HUES64 (cell line): Measurements from ENCODE around the gene NCAN.
"Not testable (repeated sequence)": the region's sequence is repeated elsewhere in the genome, so short reads cannot be mapped to it uniquely, and the experiment has no call there.

Source experiments
- H3K27ac ChIP-seq: 2 replicates; pipeline ENCODE4 v1.7.0; 2013; ENCODE audit warnings: low read depth, low read length, inconsistent platforms
- H3K27me3 ChIP-seq: 2 replicates; pipeline ENCODE4 v1.6.1; 2013; ENCODE audit warnings: mild to moderate bottlenecking, low read length; ENCODE audit not compliant: insufficient read depth
- H3K36me3 ChIP-seq: 2 replicates; pipeline ENCODE4 v1.6.1; 2013; ENCODE audit warnings: mild to moderate bottlenecking, low read length; ENCODE audit not compliant: insufficient read depth
- H3K4me1 ChIP-seq: 2 replicates; pipeline ENCODE4 v1.6.1; 2013; ENCODE audit warnings: mild to moderate bottlenecking, low read length, moderate library complexity; ENCODE audit not compliant: insufficient read depth
- H3K4me3 ChIP-seq: 2 replicates; pipeline ENCODE4 v1.5.1; 2013; ENCODE audit warnings: mild to moderate bottlenecking, low read length, moderate library complexity
- H3K9ac ChIP-seq: 2 replicates; pipeline ENCODE4 v1.6.1; 2013; ENCODE audit warnings: mild to moderate bottlenecking, low read depth, low read length
- H3K9me3 ChIP-seq: 2 replicates; pipeline ENCODE4 v1.6.1; 2013; ENCODE audit warnings: low read depth, low read length; ENCODE audit not compliant: insufficient read depth
- WGBS: fragments of 150-250, 120-280 bp; methylation state at CpG from one replicate; pipeline ENCODE4 v1.1.7; 2013; ENCODE audit warnings: missing lambda C conversion rate; 5-methylcytosine and 5-hydroxymethylcytosine counted together

Gene NCAN

GRCh38 chr19:19250196-19250801 lies 38.5 kb downstream of the NCAN start:
- H3K4me1 ChIP-seq, result no peaks in the 10 kb centered on the region
- H3K4me3 ChIP-seq, result no peak overlapping the region
- no peak overlapping the region for H3K27ac ChIP-seq
- WGBS, result 84% methylated on average over 5 of the region's 5 CpGs
- H3K27me3 ChIP-seq, result peaks cover 29% of the 10 kb centered on the region
- no peaks in the 10 kb centered on the region for H3K36me3 ChIP-seq
- H3K9ac ChIP-seq, result no peak overlapping the region
- no peaks in the 10 kb centered on the region for H3K9me3 ChIP-seq

GRCh38 chr19:19253409-19253808 lies 41.7 kb downstream of the NCAN start:
- not testable (repeated sequence) for H3K4me1 ChIP-seq, H3K9ac ChIP-seq, H3K36me3 ChIP-seq, H3K27ac ChIP-seq, H3K4me3 ChIP-seq, H3K9me3 ChIP-seq
- WGBS, result 95% methylated on average over 5 of the region's 6 CpGs
- H3K27me3 ChIP-seq, result peaks cover 29% of the 10 kb centered on the region

- H3K27me3 ChIP-seq, result peaks cover 20% of the 10 kb centered on the region
Observed at GRCh38 chr19:19256072-19256969, 44.6 kb downstream of the NCAN start.

DNA sequence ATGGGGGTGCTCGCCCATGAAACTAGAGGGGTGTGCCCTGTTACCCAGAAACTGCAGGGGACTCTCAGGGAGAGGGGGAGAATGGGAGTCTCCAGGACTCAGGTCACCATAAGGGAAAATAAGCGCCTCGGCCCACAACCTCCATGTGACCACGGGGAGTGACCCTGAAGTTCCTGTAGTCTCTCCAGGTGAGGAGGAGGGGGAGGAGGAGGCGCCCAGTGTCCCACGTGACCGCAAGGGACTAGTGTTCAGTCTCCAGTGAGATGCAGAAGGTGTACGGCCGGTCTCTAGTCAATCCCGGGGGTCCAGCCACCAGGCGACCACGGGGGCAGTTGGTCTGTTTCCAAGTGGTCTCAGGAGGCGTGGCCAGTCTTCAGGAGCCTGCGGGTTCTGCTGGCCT lies 45.4 kb downstream of the NCAN start:
- H3K27ac ChIP-seq, result no peak overlapping the region

More at GRCh38 chr19:19256072-19256969, 44.6 kb downstream of the NCAN start:
- Histone ChIP-seq H3K4me3 (no peak overlapping the region), H3K9me3 (no peaks in the 10 kb centered on the region), H3K4me1 (no peaks in the 10 kb centered on the region), H3K9ac (no peak overlapping the region), H3K27ac (no peak overlapping the region), H3K36me3 (no peaks in the 10 kb centered on the region)
- 80% methylated on average over 17 of the region's 17 CpGs for WGBS

DNA sequence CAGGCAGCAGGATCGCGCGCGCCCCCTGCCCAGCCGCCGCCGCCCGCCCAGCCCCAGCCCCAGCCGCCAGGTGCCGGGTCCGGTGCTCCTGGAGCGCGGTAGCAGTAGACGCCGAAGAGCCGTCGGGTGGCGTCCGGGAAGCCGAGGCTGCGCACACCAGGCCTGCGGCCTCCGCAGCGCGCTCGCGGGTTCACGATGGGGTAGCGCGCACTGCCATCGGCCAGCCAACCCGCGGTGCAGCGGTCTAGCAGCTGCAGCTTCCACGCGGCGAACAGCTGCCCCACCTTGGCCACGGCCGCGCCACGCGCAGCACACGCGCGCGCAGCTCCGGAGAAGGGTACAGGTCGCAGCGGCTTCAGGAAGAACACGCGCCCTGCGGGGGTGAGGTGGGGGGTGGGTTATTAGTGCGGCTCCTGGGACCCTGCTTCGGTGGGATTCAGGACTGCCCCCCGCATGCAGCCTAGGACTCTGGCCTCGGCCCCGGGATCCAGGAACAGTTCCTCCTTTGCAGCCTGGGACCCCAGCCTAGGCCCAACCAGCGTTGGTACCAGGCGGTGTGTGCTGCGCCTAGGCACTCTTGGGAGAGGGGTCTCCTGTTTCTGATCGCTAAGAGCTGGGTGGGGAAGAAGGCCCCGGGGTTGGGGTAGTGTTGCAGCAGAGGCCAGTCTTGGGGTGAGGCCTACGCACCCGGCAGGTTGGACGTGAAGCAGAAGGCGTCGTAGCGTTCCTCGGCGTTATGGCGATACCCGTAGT lies 46.3 kb downstream of the NCAN start:
- Histone ChIP-seq H3K9me3 (no peaks in the 10 kb centered on the region), H3K4me1 (no peaks in the 10 kb centered on the region), H3K27me3 (peaks cover 22% of the 10 kb centered on the region), H3K27ac (no peak overlapping the region), H3K9ac (no peak overlapping the region), H3K36me3 (no peaks in the 10 kb centered on the region), H3K4me3 (no peak overlapping the region)
- 96% methylated on average over 72 of the region's 72 CpGs for WGBS

More for the DNA sequence above, 45.4 kb downstream of the NCAN start:
- Histone ChIP-seq H3K9me3 (no peaks in the 10 kb centered on the region), H3K4me1 (no peaks in the 10 kb centered on the region), H3K4me3 (no peak overlapping the region), H3K9ac (no peak overlapping the region), H3K27me3 (peaks cover 17% of the 10 kb centered on the region), H3K36me3 (no peaks in the 10 kb centered on the region)
- 90% methylated on average over 14 of the region's 14 CpGs for WGBS

DNA sequence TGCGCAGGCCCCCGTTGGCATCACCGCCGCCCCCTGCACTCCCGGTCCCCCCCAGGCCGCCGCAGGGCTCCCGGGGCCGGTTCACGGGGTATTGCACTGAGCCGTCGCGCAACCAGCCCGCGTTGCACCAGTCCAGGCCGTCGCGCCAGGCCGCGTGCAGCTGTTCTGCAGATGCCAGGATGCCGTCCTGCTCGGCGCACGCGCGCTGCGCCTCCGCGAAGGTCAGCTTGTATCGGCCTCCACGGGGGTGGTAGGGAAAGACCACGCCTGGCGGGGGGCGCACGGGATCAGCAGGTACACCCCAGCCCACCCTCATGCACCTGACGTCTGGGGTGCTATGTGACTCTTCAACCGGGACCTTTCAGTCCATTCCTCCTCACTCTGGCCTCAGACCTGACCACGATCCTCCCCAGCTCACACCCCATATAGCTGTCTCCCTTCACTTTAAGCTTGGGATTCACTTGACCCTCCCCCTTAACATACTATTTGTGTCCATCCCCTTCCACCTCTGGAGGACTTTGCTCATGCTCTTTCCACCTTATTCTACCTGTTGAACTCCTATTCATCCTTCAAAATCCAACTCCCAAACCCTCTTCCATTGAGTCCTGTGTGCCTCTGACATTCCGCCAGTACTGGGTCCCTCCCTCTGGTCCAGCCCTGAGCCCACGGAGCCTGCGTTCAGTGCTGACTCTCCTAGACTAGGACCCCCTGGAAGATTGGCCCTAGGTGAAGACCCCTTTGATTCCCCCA lies 47.0 kb downstream of the NCAN start:
- H3K27me3 ChIP-seq, result peaks cover 30% of the 10 kb centered on the region
- 96% methylated on average over 41 of the region's 41 CpGs for WGBS

DNA sequence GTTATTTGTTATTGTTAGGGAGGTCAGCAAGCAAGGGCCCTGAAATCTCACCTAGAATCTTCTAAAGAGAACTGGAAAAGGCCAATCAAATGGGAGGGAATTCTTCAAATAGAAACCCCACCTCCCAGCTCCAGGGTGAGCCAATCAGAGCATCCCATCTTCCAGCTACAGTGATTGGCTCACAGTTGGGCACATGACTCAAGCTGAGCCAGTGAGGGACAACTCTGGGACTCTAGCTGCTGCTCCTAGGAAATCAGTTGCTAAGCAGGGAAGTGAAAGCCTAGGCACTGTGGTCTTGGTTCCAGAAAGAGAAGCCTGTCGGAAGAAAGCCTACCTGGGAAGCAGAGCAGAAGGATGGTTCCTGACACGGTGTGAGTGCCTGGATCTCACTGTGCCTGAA lies 48.0 kb downstream of the NCAN start:
- 84% methylated on average over 2 of the region's 2 CpGs for WGBS
- H3K27me3 ChIP-seq, result peaks cover 33% of the 10 kb centered on the region
- H3K27ac ChIP-seq, result no peak overlapping the region
- no peaks in the 10 kb centered on the region for H3K4me1 ChIP-seq
- no peaks in the 10 kb centered on the region for H3K36me3 ChIP-seq
- no peak overlapping the region for H3K4me3 ChIP-seq
- H3K9ac ChIP-seq, result no peak overlapping the region
- H3K9me3 ChIP-seq, result no peaks in the 10 kb centered on the region

More for the DNA sequence above, 47.0 kb downstream of the NCAN start:
- Histone ChIP-seq H3K9ac (no peak overlapping the region), H3K9me3 (no peaks in the 10 kb centered on the region), H3K4me1 (no peaks in the 10 kb centered on the region), H3K27ac (no peak overlapping the region), H3K4me3 (no peak overlapping the region), H3K36me3 (no peaks in the 10 kb centered on the region)

- Histone ChIP-seq H3K9me3 (no peaks in the 10 kb centered on the region), H3K27ac (no peak overlapping the region), H3K4me3 (peak overlapping the region; percentile 72), H3K4me1 (no peaks in the 10 kb centered on the region), H3K27me3 (peaks cover 33% of the 10 kb centered on the region), H3K9ac (0 out of 2 replicates have a peak overlapping the region, but pooled peaks have one; percentile 30), H3K36me3 (no peaks in the 10 kb centered on the region)
- WGBS, result 80% methylated on average over 36 of the region's 36 CpGs
Observed at GRCh38 chr19:19260417-19261214, 48.9 kb downstream of the NCAN start.

GRCh38 chr19:19261350-19262189 lies 49.8 kb downstream of the NCAN start:
- no peaks in the 10 kb centered on the region for H3K36me3 ChIP-seq
- H3K4me3 ChIP-seq, result peak overlapping the region; percentile 72
- peaks cover 33% of the 10 kb centered on the region for H3K27me3 ChIP-seq
- H3K9me3 ChIP-seq, result no peaks in the 10 kb centered on the region
- 1% methylated on average over 50 of the region's 52 CpGs for WGBS
- no peaks in the 10 kb centered on the region for H3K4me1 ChIP-seq
- no peak overlapping the region; the same call in 1 of the 2 replicates for H3K27ac ChIP-seq
- H3K9ac ChIP-seq, result peak overlapping the region; percentile 72
